SH-SY5Y (cell line): Measurements from ENCODE around the gene MANBA.

Experiments
- GATA2 ChIP-seq: IDR thresholded peaks from 2 replicates; pipeline ENCODE4 v1.6.1; 2011; ENCODE audit warnings: mild to moderate bottlenecking, low read depth, low read length
- GATA3 ChIP-seq: IDR thresholded peaks from 2 replicates; pipeline ENCODE4 v1.6.1; 2011; ENCODE audit warnings: low read depth, mild to moderate bottlenecking, low read length, moderate library complexity

DNA sequence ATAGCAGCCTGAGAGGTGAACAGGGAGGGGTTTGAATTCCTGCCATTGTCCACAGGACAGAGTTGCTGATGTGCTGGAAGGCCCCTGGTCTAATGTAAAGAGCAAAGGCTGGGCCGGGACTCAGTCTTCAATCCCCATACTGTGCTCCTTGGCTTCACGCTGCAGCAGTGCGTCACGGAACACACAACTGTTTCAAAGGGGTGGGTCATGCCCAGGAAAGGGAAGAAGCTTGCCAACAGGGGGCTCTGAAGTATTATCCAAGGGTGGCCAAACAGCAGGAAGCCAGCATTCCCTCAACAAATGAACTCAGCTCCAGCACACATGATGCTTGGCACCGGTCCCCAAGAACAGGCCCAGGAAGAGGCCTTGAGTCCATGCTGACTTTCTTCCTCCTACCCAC is 137.1 kb downstream of the MANBA start:
- TF ChIP-seq GATA3 (no peak), GATA2 (no peak)
